ENCODE results near the gene GLS. TPM values are rescaled to one million over a fixed set of nuclear protein-coding genes. Genes with fewer than 3 reads are reported as not detected.

Gene GLS
- total RNA-seq, 1 experiment from 2014 or later, result 97.4 TPM

DNA sequence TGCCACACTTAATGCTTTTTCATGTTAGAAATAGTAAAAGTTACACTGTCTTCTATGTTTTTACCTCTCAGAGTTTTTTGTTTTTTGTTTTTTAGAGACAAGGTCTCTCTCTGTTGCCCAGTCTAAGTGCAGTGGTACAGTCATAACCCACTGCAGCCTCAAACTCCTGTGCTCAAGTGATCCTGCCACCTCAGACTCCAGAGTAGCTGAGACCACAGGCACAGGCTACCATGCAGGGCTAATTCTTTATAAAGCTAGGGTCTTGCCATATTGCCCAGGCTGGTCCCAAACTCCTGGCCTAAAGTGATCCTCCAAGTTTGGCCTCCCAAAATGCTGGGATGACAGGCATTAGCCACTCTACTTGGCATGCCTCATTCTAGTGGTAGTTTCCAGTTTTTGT, 33.1 kb downstream of the GLS start:
- Histone ChIP-seq H3K4me1 (ENCODE audit: control insufficient read depth in 1 of 2, insufficient read depth in 2 of 2, low read length in 2 of 2) (no peaks in the 10 kb centered on the region), H3K79me2 (ENCODE audit: insufficient read depth, low read length) (peaks cover 8% of the 10 kb centered on the region), H3K9ac (ENCODE audit: low read length) (no peak overlapping the region), H3K9me2 (ENCODE audit: insufficient read depth) (no peaks in the 10 kb centered on the region), H3K27ac (ENCODE audit: low read depth, low read length) (no peak overlapping the region), H2AFZ (ENCODE audit: low read depth, low read length, poor library complexity, severe bottlenecking) (no peak overlapping the region), H4K20me1 (ENCODE audit: insufficient read depth) (peaks cover 4% of the 10 kb centered on the region; the same call in 1 of the 2 replicates), H3K4me3 (replicated peaks in 1 of 2; ENCODE audit: low read depth in 1 of 2, low read length in 2 of 2) (no peak overlapping the region), H3K9me3 (ENCODE audit: control insufficient read depth in 1 of 2, insufficient read depth in 1 of 2, low read depth in 1 of 2, low read length in 2 of 2) (no peaks in the 10 kb centered on the region), H3K36me3 (ENCODE audit: control insufficient read depth in 1 of 2, insufficient read depth in 2 of 2, low read length in 2 of 2) (peaks cover 8 to 28% of the 10 kb centered on the region in 2 experiments; a peak in 3 of 4 replicates), H3K4me2 (ENCODE audit: low read length) (no peak overlapping the region), H3K27me3 (ENCODE audit: insufficient read depth, low read length) (no peaks in the 10 kb centered on the region)
- intact Hi-C loops (cut with micrococcal nuclease), result loop anchor here (5.0 kb wide), 1 partner anchor 256 kb away; no protein-coding TSS in a partner anchor
- POLR2A ChIA-PET, result no interaction called here
- TF ChIP-seq CEBPB (IDR thresholded peaks at IDR 0.05; ENCODE audit: low read depth), result no peak
- no peak for TF ChIP-seq POLR2A (IDR thresholded peaks at IDR 0.05; ENCODE audit: borderline replicate concordance, extremely low read depth, insufficient read depth, insufficient read length)
- TF ChIP-seq SRF (IDR thresholded peaks at IDR 0.05; ENCODE audit: low read depth), result no peak
- TF ChIP-seq FOSL1 (IDR thresholded peaks at IDR 0.05; ENCODE audit: low read depth), result no peak
- TF ChIP-seq, protein P1, sequence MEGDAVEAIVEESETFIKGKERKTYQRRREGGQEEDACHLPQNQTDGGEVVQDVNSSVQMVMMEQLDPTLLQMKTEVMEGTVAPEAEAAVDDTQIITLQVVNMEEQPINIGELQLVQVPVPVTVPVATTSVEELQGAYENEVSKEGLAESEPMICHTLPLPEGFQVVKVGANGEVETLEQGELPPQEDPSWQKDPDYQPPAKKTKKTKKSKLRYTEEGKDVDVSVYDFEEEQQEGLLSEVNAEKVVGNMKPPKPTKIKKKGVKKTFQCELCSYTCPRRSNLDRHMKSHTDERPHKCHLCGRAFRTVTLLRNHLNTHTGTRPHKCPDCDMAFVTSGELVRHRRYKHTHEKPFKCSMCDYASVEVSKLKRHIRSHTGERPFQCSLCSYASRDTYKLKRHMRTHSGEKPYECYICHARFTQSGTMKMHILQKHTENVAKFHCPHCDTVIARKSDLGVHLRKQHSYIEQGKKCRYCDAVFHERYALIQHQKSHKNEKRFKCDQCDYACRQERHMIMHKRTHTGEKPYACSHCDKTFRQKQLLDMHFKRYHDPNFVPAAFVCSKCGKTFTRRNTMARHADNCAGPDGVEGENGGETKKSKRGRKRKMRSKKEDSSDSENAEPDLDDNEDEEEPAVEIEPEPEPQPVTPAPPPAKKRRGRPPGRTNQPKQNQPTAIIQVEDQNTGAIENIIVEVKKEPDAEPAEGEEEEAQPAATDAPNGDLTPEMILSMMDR (IDR thresholded peaks at IDR 0.05 in 2 of 3, conservative IDR thresholded peaks at IDR 0.05 in 1 of 3; ENCODE audit: borderline replicate concordance in 1 of 3, insufficient read depth in 1 of 3, low read depth in 2 of 3, low read length in 2 of 3), result no peak
- no peak for TF ChIP-seq EGR1 (IDR thresholded peaks at IDR 0.05; ENCODE audit: low read depth)
- TF ChIP-seq CBX3 (IDR thresholded peaks at IDR 0.05; ENCODE audit: low read depth), result no peak
- TF ChIP-seq YY1 (IDR thresholded peaks at IDR 0.05; ENCODE audit: extremely low read depth, insufficient replicate concordance, low read depth, low read length), result no peak
- TF ChIP-seq EZH2 (IDR thresholded peaks at IDR 0.05), result no peak
- TF ChIP-seq, protein P2, sequence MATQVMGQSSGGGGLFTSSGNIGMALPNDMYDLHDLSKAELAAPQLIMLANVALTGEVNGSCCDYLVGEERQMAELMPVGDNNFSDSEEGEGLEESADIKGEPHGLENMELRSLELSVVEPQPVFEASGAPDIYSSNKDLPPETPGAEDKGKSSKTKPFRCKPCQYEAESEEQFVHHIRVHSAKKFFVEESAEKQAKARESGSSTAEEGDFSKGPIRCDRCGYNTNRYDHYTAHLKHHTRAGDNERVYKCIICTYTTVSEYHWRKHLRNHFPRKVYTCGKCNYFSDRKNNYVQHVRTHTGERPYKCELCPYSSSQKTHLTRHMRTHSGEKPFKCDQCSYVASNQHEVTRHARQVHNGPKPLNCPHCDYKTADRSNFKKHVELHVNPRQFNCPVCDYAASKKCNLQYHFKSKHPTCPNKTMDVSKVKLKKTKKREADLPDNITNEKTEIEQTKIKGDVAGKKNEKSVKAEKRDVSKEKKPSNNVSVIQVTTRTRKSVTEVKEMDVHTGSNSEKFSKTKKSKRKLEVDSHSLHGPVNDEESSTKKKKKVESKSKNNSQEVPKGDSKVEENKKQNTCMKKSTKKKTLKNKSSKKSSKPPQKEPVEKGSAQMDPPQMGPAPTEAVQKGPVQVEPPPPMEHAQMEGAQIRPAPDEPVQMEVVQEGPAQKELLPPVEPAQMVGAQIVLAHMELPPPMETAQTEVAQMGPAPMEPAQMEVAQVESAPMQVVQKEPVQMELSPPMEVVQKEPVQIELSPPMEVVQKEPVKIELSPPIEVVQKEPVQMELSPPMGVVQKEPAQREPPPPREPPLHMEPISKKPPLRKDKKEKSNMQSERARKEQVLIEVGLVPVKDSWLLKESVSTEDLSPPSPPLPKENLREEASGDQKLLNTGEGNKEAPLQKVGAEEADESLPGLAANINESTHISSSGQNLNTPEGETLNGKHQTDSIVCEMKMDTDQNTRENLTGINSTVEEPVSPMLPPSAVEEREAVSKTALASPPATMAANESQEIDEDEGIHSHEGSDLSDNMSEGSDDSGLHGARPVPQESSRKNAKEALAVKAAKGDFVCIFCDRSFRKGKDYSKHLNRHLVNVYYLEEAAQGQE (IDR thresholded peaks at IDR 0.05; ENCODE audit: low read depth), result no peak
- TF ChIP-seq ELF1 (IDR thresholded peaks at IDR 0.05; ENCODE audit: borderline replicate concordance, low read depth), result no peak
- no peak for TF ChIP-seq POLR2AphosphoS5 (IDR thresholded peaks at IDR 0.05; ENCODE audit: low read depth, low read length)
- no peak for TF ChIP-seq TCF7L2 (IDR thresholded peaks at IDR 0.05; ENCODE audit: borderline replicate concordance, extremely low read depth, insufficient read depth, insufficient read length)
- no peak for TF ChIP-seq SP1 (IDR thresholded peaks at IDR 0.05; ENCODE audit: low read depth)
- no peak for TF ChIP-seq ZFX (IDR thresholded peaks at IDR 0.05)
- TF ChIP-seq, protein P3, sequence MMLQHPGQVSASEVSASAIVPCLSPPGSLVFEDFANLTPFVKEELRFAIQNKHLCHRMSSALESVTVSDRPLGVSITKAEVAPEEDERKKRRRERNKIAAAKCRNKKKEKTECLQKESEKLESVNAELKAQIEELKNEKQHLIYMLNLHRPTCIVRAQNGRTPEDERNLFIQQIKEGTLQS (IDR thresholded peaks at IDR 0.05), result no peak
- RAD21 ChIA-PET (ENCODE audit: low non-redundant PET in 1 of 2, low total read pairs in 2 of 2, uncharacterized antibody in 2 of 2, unreplicated experiment in 2 of 2), result no interaction called here
- no TSS peak for BruUV-seq (replicated peaks)
- no peak for ATAC-seq
- DNase-seq (ENCODE audit: low read depth, low spot score), result no peak
- CTCF ChIA-PET, result no interaction called here

Measured in HCT116 (cell line).